Adrenal gland (tissue), 12 donors: ENCODE data around the gene ARHGAP22. TPM values are rescaled to one million over a fixed set of nuclear protein-coding genes. Genes with fewer than 3 reads are reported as not detected.

Source experiments
- DNase-seq, 7 donors: peaks; one replicate each; pipeline ENCODE4 v3.0.0-alpha.2; 2019 to 2020
- H3K27ac ChIP-seq, 5 donors: fragments of 200-600 bp; sonication (generic) in 4 of 5; 1 replicate in 3 of 5; 2 replicates in 2 of 5; pipeline versions ENCODE4 v1.5.1 to v1.8.0; 2016 to 2020; ENCODE audit warnings: mild to moderate bottlenecking in 1 of 5
- H3K27me3 ChIP-seq: fragments of 200-600 bp; 2 replicates; pipeline ENCODE4 v1.8.0; 2021
- H3K36me3 ChIP-seq, 2 donors: fragments of 200-600 bp; replicated peaks in 1 of 2; 1 replicate in 1 of 2; 2 replicates in 1 of 2; pipeline versions ENCODE4 v1.5.1 to v1.8.0; 2018 to 2022
- H3K4me1 ChIP-seq, 2 donors: fragments of 200-600 bp; replicated peaks in 1 of 2; 1 replicate in 1 of 2; 2 replicates in 1 of 2; pipeline versions ENCODE4 v1.5.1 to v1.8.0; 2018 to 2021
- H3K4me3 ChIP-seq, 4 donors: fragments of 200-600 bp; sonication (generic) in 3 of 4; one replicate each; pipeline ENCODE4 v1.5.1; 2016 to 2018
- H3K9me3 ChIP-seq, 3 donors: fragments of 200-600 bp; sonication (generic) in 1 of 3; replicated peaks in 1 of 3; 1 replicate in 2 of 3; 2 replicates in 1 of 3; pipeline versions ENCODE4 v1.5.1 to v1.8.0; 2016 to 2021
- CTCF ChIP-seq, 6 experiments: fragments of 450-650 bp in 4 of 6; fragments of 200-600 bp in 2 of 6; sonication (generic) in 1 of 6; IDR thresholded peaks; 1 replicate in 5 of 6; 2 replicates in 1 of 6; pipeline versions ENCODE4 v1.5.1 to v1.8.0; 2016 to 2021; ENCODE audit warnings: antibody characterized with exemption in 6 of 6, mild to moderate bottlenecking in 2 of 6, moderate library complexity in 1 of 6
- POLR2A ChIP-seq, 2 donors: fragments of 450-650 bp; IDR thresholded peaks; one replicate each; pipeline ENCODE4 v1.6.1; 2017; ENCODE audit warnings: antibody characterized with exemption in 2 of 2, mild to moderate bottlenecking in 2 of 2, moderate library complexity in 1 of 2
- WGBS, 4 donors: extraction: QIAGEN DNeasy Blood & Tissue Kit in 2 of 4; methylation state at CpG; one replicate each; pipeline versions ENCODE4 v1.1.5 to v1.1.7; 2013 to 2017; 5-methylcytosine and 5-hydroxymethylcytosine counted together
- intact Hi-C, 2 donors: fragments of 100-400 bp; cut with DNase I; formaldehyde crosslinking; loops; one replicate each; pipeline versions ENCODE4 v1.14.1 to v1.15.0; 2022 to 2023
- polyA plus RNA-seq, 3 donors: library from polyadenylated mRNA; stranded (reverse); fragments of 200-250 nt in 2 of 3; fragments of 350-450 nt in 1 of 3; fragmentation: Illumina TruSeq in 1 of 3; extraction: RNeasy Lipid Tissue Mini Kit (QIAGEN cat#74804) in 1 of 3; gene quantifications; one replicate each; pipeline ENCODE4 v1.2.3, GENCODE V29; 2013 to 2014
- small RNA-seq, 2 donors: library from RNA; depleted of rRNA; stranded (forward); fragments of <200 nt; gene quantifications; one replicate each; pipeline ENCODE3, GENCODE V24; 2016
- total RNA-seq, 9 donors: library from RNA; depleted of rRNA in 4 of 9; stranded (reverse); fragments of >200 nt in 4 of 9; fragments of 120-200 nt in 1 of 9; fragmentation: NEBNext Ultra II Directional in 1 of 9; extraction: Animal tissue kit (Norgen Biotek cat#: 25700) in 1 of 9; gene quantifications; one replicate each; pipeline versions ENCODE4 v1.1.0 to v1.2.4, GENCODE V29; 2013 to 2023
- donor health status: healthy with polysubstance abuse.
- donor health status: Bipolar disorder and iron deficiency.
- donor health status: DM: yes; HTN: yes; CAD: no.
- donor health status: DM: no; HTN: no; CAD: no.
- donor health status: DM: no; HTN: no; CAD: no.
- donor health status: DM: yes; HTN: yes; CAD: no.

ARHGAP22 gene
- total and polyA plus RNA-seq, 12 donors: 0.91 to 11.6 (median 4.6) TPM

GRCh38 chr10:48399551-48399950, 205.3 kb downstream of the ARHGAP22 start:
- WGBS, 4 donors: 70 to 100% (median 91%) methylated on average over 1 of the region's 1 CpG
- no peaks in the 10 kb centered on the region for H3K9me3 ChIP-seq
- H3K4me1 ChIP-seq: peaks cover 0 to 16% of the 10 kb centered on the region in 2 donors
- intact Hi-C loops: no loop called here
- H3K27ac ChIP-seq: no peak overlapping the region
- no peaks in the 10 kb centered on the region for H3K36me3 ChIP-seq
- no peak for TF ChIP-seq POLR2A (IDR thresholded peaks at IDR 0.05)
- no peak for TF ChIP-seq CTCF (IDR thresholded peaks at IDR 0.05)
- no peak for DNase-seq
- H3K4me3 ChIP-seq: no peak overlapping the region
- no peaks in the 10 kb centered on the region for H3K27me3 ChIP-seq

- Histone ChIP-seq H3K27me3 (no peaks in the 10 kb centered on the region), H3K9me3 (no peaks in the 10 kb centered on the region), H3K36me3 (no peaks in the 10 kb centered on the region), H3K4me1 (peaks cover 0 to 16% of the 10 kb centered on the region in 2 donors), H3K27ac (no peak overlapping the region), H3K4me3 (no peak overlapping the region)
- DNase-seq: peak in 3 of 7 donors; percentile 19 to 28 (median 19)
- 68 to 72% (median 71%) methylated on average over 5 of the region's 5 CpGs for WGBS, 4 donors
- intact Hi-C loops: no loop called here
- no peak for TF ChIP-seq CTCF (IDR thresholded peaks at IDR 0.05)
- no peak for TF ChIP-seq POLR2A (IDR thresholded peaks at IDR 0.05)
These were observed 205.8 kb downstream of the ARHGAP22 start for GRCh38 chr10:48399056-48399541.

- TF ChIP-seq POLR2A (IDR thresholded peaks at IDR 0.05) (no peak), CTCF (IDR thresholded peaks at IDR 0.05) (no peak)
- Histone ChIP-seq H3K27ac (no peak overlapping the region), H3K9me3 (no peaks in the 10 kb centered on the region), H3K4me1 (peaks cover 0 to 16% of the 10 kb centered on the region in 2 donors), H3K27me3 (no peaks in the 10 kb centered on the region), H3K36me3 (no peaks in the 10 kb centered on the region), H3K4me3 (no peak overlapping the region)
- no peak for DNase-seq
- 89 to 92% (median 90%) methylated on average over 4 of the region's 4 CpGs for WGBS, 4 donors
- intact Hi-C loops: no loop called here
These were observed 206.6 kb downstream of the ARHGAP22 start for GRCh38 chr10:48398261-48398660.

Small RNA genes lying within 50 kb of the gene (small RNA-seq; reads per million reads assigned to genes)
- 0 reads per million in 2 donors for gene AC016397.1

Other genes with a start within 250 kb of the ARHGAP22 start
- gene WDFY4, start 79.8 kb upstream of the ARHGAP22 start, total RNA-seq: 1 to 10 TPM in 8 of 9 donors, under 1 TPM in 1; 0.61 to 9.9 (median 7.0) TPM
- gene WDFY4, start 79.8 kb upstream of the ARHGAP22 start, polyA plus RNA-seq: 1 to 10 TPM in 2 of 3 donors, under 1 TPM in 1; 0.92 to 4.1 (median 2.1) TPM